ENCODE results near the gene SDK1.
A peak's percentile ranks its signal among the peaks of the same experiment; 100 is the strongest.

The SDK1 gene

DNA sequence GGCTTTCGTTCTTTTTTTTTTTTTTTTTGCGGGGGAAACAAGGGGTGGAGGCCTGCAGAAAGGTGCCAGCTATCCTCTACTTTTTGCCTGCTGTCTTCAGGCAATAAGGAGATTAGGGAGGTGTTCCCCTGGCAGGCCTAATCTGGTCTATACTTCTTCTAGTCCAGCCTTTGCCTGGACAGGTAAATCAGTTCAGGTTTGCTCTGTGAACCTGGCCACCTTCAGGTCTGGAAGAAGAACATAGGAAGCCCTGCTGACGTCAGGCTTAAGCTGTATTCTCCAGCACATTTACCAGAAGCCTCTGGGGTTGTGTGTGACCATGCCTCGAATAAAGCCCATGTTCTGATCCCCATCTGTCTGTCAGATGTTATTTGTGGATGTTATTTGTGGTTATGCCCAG lies 115.4 kb downstream of the SDK1 start:
- no peak for DNase-seq

DNA sequence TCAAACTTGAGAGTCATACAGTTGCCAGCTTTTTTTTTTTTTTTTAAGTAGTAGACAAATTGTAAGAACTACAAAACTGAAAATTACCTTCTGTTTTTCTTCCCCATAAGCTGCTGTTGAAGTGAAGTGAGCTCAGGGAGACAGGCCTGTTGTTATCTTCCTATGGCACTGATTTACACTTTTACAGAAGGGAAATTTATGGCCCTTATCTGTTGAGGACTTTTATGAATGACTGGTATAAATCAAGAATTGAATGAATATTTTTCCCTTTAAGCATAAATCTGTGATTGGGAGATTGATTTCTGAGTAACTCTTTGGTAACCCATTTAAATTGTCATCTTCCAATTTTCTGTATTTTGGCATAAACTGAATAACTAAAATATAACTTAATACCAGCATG lies 124.0 kb downstream of the SDK1 start:
- DNase-seq, result no peak

DNA sequence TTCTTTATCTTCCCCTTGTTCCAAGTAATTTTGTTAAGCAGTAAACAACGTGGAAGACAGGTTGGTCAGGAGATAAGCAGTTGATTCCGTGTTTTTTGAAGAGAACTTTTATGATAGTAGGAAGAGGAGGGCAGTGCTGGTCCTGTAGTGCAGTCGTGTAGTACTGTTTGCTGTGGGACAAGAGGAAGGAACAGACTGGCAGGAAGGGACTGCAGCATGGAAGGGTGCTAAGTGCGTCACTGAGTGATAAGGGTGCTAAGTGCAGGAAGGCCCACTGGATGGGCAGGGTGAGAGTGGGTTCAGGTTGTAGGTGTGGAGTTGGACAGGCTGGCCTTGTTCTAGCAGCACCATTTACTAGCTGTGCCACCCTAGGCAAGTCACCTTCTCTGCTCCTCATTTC lies 125.0 kb downstream of the SDK1 start:
- no peak for DNase-seq

DNA sequence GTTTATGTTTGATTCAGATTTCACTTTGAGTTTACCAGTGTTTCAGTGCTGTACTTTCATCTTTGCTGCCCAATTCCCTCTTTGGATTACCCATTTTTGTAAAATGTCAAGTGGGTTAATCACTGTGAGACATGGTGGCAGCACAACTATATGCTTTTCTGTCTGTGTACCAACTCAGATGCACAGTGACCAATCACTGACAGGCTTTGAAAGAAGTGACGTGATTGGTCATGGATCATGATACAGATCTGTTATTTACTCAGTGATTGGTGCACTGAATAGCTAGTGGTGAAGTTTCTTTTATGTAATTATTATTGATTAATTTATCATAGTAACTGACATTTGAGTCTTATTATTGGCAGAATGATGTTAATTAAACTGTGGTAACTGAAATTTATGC lies 126.9 kb downstream of the SDK1 start:
- peak; percentile 6 for DNase-seq

DNA sequence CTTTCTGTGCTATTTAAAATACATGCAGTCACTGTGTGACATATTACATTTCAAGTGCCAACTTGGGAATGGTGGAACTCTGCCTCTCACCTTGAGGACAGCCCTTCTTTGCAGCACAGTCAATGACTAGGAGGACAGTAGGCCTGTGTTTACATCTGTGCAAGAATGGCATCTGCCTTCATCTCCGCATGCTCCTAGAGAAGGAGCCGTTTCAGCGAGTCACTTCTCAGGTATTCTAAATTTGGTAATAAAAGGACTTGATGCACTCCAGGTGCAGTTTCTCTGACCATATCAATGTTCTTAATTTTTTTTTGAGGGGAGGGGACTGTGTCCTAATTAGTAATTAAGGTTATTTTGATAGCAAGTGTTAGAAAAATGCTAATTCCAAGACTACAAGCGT lies 128.9 kb downstream of the SDK1 start:
- DNase-seq, result no peak

DNA sequence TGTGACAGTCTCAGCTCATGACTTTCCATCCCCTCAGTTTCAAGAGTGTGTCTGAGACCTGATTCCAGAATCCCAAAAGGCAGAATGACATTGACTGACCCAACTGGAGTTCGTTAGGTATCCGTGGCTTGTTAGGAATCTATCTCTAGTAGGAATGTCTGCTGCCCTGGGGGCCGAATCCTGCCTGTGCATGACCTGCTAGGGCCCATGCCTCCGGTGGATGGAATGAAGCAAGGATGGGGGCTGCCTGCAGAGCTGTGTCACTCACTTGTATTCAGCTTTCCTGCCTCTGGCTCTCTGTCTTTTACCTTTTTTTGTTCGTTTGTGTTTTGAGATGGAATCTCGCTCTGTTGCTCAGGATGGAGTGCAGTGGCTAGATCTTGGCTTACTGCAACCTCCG lies 129.5 kb downstream of the SDK1 start:
- no peak for DNase-seq

DNA sequence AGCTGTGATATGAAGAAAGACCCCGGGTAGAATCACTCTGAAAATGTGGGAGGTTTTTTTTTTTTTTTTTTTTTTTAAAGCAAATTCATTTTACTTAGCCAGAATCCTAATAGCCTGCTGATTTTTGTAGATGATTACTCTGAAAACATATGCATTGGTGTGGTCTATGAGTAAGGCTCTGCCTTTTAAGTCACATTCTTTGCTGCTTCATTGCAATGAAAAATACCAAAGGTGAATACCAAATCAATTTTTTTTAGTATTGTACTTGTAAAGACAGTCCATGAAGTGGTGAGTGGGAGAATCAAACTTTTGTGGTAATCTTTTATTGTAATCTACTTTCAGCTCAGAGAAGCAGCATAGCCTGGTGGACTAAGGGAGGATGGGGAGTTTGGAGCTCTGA lies 130.3 kb downstream of the SDK1 start:
- no peak for DNase-seq

DNA sequence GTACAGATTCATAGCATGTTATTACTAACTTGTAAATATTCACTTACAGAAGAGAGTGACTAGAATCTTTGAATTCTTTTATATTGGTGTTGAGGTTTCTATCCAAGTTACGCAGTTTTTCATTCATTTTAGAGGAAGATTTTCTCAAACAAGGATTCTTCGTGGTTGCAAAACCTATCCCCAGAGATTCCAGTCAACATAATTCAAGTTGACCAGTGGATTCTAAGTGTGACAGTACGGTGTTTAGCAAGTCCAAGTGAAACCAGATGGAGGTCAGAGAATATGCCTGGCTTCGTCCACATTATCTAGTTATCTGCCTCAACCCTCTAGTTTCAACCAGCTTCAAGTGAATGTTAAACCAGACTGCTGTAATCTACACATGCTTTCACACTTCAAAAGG lies 131.9 kb downstream of the SDK1 start:
- DNase-seq, result no peak

DNA sequence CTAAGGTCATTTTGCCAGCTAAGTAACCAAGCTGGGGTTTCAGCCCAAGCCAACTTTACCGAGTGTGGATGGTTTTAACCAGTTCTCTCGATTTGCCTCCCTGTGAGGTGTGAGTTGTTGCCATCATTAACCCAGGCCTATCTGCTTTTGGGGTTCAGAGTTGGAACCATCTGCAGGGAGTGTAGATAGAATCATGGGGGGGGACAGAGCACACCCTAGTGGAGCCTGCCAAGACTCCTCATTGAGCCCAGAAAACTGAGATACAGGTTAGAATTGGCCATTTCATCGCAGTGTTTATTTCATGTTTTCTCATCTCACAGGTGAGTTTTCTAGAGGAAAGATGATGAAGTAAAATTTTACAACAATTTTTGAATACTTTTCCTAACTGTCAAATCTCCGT lies 133.6 kb downstream of the SDK1 start:
- DNase-seq, result no peak

DNA sequence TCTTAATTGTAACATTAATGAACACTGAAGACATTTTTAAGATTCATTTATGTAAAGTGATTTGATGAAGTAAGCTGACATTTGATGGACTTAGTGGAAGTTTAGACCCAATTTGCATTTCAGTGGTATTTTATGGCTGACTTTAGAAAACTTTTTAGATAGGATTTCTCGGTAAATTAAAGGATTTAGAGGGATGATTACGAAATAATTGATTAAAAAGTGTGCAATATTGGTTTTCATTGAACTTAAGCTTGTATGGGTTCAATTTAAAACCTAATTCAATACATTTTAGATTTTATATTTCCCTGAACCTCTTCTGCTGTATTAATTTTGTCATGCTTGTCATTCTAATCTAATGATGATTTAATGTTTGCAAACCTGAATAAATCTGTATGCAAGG lies 135.1 kb downstream of the SDK1 start:
- no peak for DNase-seq

DNA sequence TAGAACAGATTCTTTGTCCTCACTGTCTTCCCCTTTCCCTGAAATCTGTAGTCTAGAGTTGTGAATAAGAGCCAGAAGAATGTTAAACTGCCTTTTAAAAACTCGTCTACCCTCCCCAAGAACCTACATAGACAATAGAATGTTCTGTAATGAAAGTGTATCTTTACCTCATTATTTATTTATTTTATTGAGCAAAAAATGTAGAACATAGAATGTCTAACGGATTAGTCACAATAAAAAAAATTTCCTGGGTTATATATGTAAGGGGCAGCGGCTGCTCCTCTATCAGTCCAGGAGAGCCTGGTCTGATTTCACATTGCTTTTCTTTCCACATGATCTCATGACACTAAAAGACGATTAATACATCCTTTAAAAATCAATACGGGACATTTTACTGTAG lies 135.7 kb downstream of the SDK1 start:
- no peak for DNase-seq

DNA sequence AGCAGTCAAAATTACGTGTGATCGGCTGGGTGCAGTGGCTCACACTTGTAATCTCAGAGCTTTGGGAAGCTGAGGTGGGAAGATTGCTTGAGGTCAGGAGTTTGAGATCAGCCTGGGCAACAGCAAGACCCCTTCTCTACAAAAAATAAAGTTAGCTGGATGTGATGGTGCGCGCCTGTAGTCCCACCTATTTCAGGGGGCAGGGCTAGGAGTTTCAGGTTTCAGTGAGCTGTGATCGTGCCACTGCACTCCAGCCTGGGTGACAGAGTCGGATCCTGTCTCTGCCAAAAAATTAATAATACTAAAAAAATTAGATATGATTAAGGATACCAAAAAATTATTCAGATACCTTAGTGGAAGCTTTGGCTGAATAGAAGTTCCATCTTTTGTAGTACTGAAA lies 136.4 kb downstream of the SDK1 start:
- DNase-seq, result no peak

DNA sequence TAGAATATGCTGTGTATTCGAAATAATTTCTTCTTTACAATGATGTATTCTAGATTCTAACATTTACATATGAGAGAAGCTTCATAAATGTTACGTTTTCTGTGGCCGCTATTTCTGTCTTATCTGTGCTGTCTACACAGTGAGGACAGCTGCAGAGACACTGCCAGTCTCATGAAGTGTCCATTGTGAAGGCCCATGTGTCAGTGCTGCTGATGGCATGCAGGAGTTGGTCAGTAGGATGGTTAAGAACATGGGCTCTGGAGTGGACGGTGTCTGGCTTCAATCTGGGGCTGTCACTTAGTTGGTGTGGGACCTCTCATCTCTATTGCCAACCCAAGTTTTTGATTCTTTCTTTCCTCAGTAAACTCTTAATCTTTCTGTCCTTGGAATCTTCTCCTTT lies 137.3 kb downstream of the SDK1 start:
- no peak for DNase-seq

DNA sequence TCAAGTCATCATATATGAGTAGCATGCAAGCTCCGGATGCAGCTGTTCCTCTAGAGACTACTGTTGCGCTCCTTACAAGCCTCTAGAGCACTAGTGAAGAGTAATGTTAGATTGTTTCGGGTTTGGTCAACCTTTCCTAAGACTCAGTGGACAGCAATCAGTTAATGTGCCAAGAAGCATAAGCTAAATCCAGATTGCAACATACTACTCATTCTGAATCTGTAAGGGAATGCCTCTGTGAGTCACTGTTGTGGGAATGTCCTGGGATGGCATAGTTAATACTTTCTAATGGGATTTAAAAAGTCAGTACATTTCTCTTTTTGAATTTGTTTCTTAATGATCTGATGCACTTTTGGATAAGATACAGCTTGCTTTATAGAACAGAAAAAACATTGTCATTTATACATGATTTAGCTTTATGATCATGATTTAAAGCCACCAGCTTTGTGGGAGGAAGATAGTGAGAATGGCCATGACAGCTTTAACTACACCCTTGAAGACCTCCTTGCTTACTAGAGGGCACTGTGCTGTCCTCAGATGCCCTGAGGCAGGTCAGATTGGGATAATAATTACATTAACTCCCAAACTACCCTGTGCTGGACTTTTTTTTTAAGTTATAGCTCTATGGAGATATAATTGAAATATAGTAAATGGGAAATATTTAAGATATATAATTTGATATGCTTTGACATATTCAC lies 138.4 kb downstream of the SDK1 start:
- no peak for DNase-seq

DNA sequence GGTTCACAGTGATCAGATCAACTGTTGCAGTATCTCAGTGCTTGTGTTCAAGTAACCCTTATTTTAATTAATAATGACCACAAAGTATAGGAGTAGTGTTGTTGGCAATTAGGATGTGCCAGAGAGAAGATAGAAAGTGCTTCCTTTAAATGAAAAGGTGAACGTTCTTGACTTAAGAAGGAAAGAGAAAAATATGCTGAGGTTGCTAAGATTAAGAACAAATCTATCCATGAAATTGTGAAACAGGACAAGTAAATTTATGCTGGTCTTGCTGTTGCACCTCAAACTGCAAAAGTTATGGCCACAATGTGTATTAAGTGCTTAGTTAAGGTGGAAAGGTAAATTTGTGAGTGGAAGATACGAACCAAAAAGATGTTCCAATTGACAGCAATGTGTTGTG lies 139.5 kb downstream of the SDK1 start:
- DNase-seq, result no peak

DNA sequence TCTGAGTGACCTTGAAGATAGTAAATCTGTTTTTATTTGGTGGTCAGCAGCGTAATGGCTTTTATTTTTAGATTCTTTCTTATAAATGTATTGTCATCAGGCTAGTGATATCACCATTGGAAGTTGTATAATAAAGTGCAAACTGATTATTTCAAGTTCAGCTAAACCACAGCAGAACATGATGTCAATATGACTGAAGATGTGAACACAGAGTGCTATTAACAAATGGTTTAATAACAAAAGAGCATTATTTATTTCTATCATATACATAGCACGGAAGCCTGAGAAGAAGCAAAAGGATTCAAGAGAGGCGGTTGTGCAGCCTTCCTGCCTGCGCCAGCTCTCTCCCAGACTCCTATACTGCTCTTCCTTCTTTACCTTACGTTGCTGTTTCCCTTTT lies 142.7 kb downstream of the SDK1 start:
- no peak for DNase-seq

DNA sequence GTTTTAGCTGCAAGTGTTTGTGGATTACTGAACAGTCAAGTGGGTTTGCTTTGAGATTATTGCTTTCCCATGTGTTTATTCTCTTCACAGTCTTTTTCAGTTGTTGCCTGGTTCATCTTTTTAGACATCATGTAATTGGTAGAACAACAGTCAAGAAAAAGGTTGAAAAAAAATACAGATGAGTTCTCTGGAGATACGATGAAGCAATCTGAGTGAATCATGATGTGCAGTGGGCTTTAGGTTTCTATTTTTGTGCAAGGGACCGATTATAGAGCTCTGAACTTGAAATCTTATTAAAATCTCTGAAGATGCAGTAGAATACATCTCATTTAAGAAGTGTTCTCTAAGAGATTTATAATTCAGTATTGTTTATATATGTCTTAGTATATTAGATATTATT lies 145.7 kb downstream of the SDK1 start:
- DNase-seq, result no peak

DNA sequence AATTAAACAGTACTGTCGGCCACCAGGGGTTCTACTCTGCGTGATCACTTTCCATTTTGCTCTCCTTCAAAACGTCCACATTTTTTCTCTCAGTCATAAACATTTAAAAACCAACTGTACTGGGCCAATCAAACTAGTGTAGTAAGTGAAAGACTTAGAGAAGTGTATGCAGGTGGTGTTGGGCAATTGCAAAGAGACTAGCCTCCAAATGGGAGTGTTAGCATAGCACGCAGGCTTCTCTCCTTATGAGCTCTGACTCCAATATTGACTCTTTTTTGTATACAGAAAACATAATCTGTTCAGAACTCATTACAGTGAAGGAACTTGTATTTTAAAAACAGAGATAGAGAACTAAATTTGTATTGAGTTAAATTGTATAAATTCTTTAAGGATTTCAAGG lies 150.6 kb downstream of the SDK1 start:
- no peak for DNase-seq

DNA sequence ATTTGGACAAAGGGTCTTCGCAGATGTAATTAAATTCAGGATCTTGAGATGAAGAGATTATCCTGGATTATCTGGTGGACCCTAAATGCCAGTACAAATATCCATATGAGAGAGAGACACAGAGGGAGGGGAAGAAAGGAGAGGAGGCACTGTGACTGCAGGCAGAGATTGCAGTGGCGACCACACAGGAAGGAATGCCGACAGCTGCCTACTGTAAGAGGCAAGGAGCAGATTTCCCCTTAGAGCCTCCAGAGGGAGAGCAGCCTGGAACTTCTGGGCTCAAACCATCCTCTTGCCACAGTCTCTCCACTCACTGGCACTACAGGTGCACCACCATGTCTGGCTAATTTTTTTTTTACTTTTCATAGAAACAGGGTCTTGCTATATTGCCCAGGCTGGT lies 152.3 kb downstream of the SDK1 start:
- DNase-seq, result no peak

DNA sequence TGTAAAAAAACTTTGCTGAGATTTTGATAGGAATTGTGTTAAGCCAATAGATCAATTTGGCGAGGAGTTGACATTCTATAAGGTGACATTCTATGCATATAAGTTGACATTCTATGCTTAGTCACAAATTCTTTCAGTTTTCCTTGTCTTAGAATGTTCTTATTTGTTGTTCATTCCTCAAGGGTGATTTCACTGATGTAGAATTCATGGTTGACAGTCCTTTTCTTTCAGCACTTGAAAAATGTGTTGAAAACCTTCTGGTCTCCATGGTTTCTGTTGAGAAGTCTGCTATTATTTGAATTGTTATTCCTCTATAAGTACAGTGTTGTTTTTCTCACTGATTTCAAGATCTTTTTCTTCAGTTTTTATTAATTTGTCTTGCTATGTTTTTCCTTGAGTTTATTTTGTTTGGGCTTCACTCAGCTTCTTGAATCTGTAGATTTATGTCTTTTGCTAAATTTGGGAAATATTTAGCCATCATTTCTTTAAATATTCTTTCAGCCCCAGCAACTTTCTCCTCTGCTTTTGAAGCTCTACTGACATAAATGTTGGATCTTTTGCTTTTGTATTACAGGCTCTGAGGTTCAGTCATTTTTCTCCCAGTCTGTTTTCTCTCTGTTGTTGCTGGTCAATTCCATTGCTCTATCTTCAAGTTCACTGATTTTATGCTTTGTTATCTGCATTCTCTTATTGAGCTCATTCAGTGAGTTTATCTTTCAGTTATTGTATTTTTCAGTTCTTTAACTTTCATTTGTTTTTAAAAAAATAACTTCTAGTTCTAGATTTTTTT lies 154.9 kb downstream of the SDK1 start:
- no peak for DNase-seq

DNA sequence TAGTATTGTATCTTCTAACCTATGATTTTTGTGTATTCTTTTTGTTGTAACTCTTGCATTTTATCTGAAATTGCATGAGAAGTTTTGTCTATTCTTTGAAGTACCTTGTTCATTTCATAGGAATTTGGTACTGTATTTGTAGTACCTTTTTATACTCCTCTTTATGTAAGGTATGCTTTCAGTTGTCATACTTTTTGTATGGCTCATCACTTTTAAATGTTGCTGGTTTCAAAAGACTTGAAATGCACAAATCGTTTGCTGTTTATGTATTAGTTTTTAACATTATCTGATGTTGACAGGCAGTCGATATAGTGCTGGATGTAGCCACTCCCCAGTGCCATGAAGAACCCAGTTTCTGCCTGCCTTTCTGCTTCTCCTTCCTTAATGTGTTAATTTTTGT lies 158.1 kb downstream of the SDK1 start:
- no peak for DNase-seq

DNA sequence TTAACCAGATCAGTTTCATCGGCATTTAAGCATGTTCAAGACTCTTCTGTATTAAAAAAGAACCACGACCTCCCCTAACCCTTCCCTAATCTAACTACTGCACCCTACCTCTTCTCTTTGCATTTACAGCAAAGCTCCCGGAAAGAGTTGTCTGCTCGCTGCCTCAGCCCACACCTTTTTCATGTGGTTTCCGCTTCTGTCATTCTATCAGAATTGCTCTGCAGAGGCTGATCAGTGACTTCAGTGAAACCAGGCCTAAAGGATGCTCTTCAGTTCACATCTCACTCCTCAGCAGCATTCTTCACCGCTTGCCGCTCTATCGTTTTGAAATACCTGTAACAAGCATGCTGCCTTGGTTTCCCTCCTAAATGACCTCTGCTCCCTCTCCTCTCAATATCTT lies 160.9 kb downstream of the SDK1 start:
- DNase-seq, result peak; percentile 73

DNA sequence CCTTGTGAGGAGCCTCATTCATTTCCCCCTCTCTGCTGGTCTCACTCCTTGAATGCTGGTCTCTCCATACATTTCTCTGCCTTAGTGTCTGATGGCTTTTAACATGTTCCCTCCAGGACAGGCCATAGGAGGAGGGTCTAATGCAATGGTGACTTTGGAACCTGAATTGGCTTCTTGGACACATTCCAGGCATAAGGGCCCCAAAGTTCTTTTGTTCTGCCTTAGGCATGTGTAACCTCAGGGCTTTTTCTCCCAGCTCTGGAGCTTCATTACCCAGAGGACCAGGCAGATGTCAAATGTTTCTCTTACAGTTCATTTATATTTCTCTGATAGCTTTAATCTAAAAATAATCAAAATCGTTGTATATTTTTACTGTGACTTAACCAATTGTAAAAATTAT lies 162.6 kb downstream of the SDK1 start:
- DNase-seq, result no peak

DNA sequence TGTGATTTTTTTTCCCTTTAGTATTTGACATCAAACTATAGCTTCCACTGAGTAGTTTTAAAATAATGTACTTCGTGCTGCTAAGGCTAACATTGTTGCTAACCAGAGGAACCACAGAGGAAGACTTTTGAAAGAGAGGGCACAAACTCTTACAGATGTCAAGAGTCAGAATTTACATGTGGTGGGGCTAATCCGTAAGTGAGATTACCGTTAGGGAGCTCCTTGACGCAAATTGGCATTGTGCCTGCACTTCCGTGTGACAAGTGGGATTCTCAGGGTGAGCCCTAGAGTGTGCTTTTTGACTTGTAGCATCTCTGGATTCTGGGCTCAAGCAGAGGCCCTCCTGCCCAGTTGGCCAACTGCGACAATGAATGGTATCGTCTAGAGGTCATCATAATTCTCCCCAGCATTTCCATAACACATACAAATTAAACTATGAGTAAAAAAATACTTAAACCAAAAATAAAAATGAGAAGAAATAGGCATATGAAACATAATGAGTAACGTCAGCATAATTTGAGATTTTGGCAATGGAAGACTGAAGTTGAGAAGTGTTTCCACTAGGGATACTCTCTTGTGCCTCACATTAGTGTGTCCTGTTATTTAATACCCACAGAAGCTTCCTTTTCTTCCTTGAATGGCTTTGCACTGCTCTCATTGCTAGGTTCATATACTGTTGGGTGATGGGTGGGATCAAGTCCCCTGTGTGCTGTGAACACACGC lies 164.0 kb downstream of the SDK1 start:
- DNase-seq, result peak; percentile 15
